H1 (cell line): Measurements from ENCODE around the gene ANXA9. TPM values are rescaled to one million over a fixed set of nuclear protein-coding genes. Genes with fewer than 3 reads are reported as not detected.

Experiments used
- CHD7 ChIP-seq: fragments of 300-600 bp; sonication (generic); IDR thresholded peaks from 2 replicates; pipeline ENCODE4 v1.7.1; 2012; ENCODE audit warnings: low read length, moderate library complexity, mild to moderate bottlenecking, inconsistent platforms; ENCODE audit not compliant: insufficient replicate concordance
- TAF7 ChIP-seq: optimal IDR thresholded peaks from 2 replicates; pipeline ENCODE3; 2011; ENCODE audit warnings: low read depth, mild to moderate bottlenecking, inconsistent platforms, low read length, moderate library complexity, borderline replicate concordance
- polyA plus RNA-seq, 7 experiments: library from polyadenylated mRNA; depleted of rRNA in 3 of 7; stranded (reverse) in 5 of 7; unstranded in 2 of 7; fragments of >200 nt in 5 of 7; fragments of 200-250 nt in 2 of 7; gene quantifications; 1 replicate in 5 of 7; 2 replicates in 1 of 7; 4 replicates in 1 of 7; pipeline versions ENCODE4 v1.2.1 to v1.2.3, GENCODE V29; 2011 to 2013; ENCODE audit warnings: missing spikeins in 2 of 7, mixed read lengths in 2 of 7
- total RNA-seq: library from RNA; stranded (reverse); fragmentation: NEBNext Ultra II Directional; extraction: Animal tissue kit (Norgen Biotek cat#: 25700); gene quantifications from 2 replicates; pipeline ENCODE4 v1.2.1, GENCODE V29; 2021

The ANXA9 gene
- total and polyA plus RNA-seq, 2 of the 8 experiments (the other 6 are each of a cell fraction or from before 2014, with no cell fraction given) = 1.8 to 3.5 TPM

DNA sequence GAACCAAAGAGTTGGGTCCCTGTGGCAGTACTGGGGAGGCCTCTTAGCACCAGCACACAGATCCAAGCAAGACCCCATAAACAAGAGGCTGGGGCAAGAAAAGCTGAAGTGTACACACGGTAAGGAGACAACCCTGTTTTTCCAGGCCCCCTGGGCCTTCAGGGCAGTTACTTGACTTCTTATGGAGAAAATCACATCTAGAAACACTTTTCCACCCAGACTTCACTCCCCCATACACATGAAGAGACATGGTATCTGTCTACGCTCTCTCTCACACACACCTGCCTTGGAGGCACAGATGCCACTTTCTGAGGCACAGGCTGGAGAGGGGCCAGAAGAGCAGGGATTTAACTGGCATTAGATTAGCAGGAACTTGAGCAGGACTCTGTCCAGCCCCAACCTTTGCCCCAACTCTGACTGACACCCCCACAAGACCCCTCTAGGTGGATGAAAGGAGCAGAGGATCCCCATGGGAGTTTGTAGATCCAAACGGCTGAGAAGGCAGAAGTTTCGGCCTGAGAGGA is 9.6 kb upstream of the ANXA9 start (continued):
- TF ChIP-seq CHD7 = no peak
- peak; percentile 2 for TF ChIP-seq TAF7
